Measurements from ENCODE around the gene LCLAT1. TPM values are rescaled to one million over a fixed set of nuclear protein-coding genes. Genes with fewer than 3 reads are reported as not detected.
A peak's percentile ranks its signal among the peaks of the same experiment; 100 is the strongest.

Gene LCLAT1
- total RNA-seq, 4 donors from 2014 or later = 0.88 to 116 (median 33.3) TPM

DNA sequence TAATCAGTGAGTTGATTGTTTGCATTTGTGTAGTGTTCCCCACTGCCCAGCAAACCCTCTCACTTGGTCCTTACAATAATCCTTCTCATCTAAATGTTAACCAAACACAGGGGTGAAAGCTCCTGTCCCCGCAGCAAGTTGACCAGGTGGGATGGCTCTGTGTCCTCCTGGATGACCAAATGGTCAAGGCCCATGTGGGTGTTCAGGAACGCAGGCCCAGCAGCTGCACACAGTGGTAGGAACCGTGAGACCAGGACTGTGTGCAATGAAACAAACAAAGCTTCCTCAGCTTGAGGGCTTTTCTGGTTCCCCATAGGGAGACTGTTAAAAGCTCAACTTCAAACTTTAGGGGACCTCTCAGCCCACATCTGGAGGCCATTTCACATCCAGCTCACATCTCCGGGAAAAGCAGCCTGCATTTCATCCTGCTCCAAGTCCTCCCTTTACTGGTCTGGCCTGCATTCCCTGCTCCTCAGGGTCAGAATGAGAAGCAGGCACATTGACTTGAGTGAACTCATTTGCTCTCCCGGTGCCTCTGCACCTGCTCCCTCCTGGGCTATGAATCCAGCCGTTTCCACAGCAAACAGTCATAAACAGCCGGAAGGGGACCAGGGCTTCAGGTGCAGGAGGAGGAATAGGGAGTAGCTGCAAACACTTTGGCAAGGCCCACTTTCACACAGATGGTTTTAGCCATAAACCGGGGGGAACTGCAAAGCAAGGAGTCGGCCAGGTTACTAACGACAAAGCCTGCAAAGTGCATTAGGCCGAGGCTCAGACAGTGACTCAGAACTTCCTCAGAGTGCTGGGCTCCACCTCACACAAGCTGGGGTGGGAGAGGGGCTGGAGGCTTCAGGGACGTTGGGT lies 215.5 kb downstream of the LCLAT1 start:
- no peaks in the 10 kb centered on the region for H3K9me3 ChIP-seq
- no peak overlapping the region for H3K27ac ChIP-seq
- H3K4me1 ChIP-seq = peaks cover 0 to 3% of the 10 kb centered on the region in 2 donors
- no peak overlapping the region for H3K4me3 ChIP-seq
- intact Hi-C loops (cut with DNase I; ENCODE audit: low total_unique reads) = no loop called here
- DNase-seq = peak in 1 of 2 donors; percentile 25
- H3K27me3 ChIP-seq = no peaks in the 10 kb centered on the region
- H3K36me3 ChIP-seq = no peaks in the 10 kb centered on the region
- TF ChIP-seq, protein P1, sequence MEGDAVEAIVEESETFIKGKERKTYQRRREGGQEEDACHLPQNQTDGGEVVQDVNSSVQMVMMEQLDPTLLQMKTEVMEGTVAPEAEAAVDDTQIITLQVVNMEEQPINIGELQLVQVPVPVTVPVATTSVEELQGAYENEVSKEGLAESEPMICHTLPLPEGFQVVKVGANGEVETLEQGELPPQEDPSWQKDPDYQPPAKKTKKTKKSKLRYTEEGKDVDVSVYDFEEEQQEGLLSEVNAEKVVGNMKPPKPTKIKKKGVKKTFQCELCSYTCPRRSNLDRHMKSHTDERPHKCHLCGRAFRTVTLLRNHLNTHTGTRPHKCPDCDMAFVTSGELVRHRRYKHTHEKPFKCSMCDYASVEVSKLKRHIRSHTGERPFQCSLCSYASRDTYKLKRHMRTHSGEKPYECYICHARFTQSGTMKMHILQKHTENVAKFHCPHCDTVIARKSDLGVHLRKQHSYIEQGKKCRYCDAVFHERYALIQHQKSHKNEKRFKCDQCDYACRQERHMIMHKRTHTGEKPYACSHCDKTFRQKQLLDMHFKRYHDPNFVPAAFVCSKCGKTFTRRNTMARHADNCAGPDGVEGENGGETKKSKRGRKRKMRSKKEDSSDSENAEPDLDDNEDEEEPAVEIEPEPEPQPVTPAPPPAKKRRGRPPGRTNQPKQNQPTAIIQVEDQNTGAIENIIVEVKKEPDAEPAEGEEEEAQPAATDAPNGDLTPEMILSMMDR (IDR thresholded peaks at IDR 0.05) = no peak
- no peak for TF ChIP-seq POLR2A (IDR thresholded peaks at IDR 0.05)

DNA sequence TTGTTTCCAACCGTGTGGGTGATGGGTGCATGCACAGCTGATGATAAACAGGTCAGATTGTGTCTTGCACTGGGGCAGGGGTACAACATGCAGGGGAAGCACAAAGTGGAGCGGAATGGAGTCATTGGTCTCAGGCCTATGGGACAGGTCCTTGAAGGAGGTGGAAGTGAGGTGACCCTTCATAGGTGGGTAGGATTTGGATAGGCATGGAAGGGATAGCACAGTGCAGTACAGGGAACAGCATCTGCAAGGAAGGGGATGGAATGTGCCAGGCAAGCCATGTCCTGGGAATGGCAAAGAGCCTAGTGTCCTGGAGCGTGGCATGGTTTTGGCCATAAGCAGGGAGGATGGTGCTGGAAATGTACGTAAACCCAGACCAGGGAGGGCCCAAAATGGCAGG lies 216.3 kb downstream of the LCLAT1 start:
- H3K27me3 ChIP-seq = no peaks in the 10 kb centered on the region
- TF ChIP-seq, protein P1 (IDR thresholded peaks at IDR 0.05) = no peak
- no peak for TF ChIP-seq POLR2A (IDR thresholded peaks at IDR 0.05)
- peaks cover 0 to 3% of the 10 kb centered on the region in 2 donors for H3K4me1 ChIP-seq
- H3K36me3 ChIP-seq = no peaks in the 10 kb centered on the region
- no peak overlapping the region for H3K4me3 ChIP-seq
- intact Hi-C loops (cut with DNase I; ENCODE audit: low total_unique reads) = no loop called here
- H3K27ac ChIP-seq = no peak overlapping the region
- DNase-seq = no peak
- no peaks in the 10 kb centered on the region for H3K9me3 ChIP-seq

DNA sequence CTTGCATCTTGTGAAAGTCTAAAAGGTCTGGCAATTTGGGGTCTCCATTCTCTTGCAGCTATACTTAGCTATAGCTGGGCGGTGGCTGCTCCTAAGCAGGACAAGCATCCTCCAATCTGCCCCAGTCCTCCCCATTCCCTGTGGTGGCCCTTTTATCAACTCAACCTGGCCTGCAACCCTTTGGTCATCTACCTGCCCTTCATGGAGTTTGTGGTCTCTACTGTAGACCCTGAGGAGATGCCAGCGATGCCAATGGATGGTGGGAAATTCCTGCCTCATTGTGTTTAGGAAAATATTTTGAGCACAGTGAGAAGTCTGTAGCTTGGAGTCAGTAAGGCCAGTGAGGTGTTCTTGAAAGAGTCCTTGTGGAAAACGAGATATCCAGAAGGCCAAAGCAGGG lies 216.8 kb downstream of the LCLAT1 start:
- H3K27ac ChIP-seq = no peak overlapping the region
- H3K36me3 ChIP-seq = no peaks in the 10 kb centered on the region
- peaks cover 0 to 3% of the 10 kb centered on the region in 2 donors for H3K4me1 ChIP-seq
- DNase-seq = no peak
- H3K4me3 ChIP-seq = no peak overlapping the region
- TF ChIP-seq POLR2A (IDR thresholded peaks at IDR 0.05) = no peak
- TF ChIP-seq, protein P1 (IDR thresholded peaks at IDR 0.05) = no peak
- H3K27me3 ChIP-seq = no peaks in the 10 kb centered on the region
- H3K9me3 ChIP-seq = no peaks in the 10 kb centered on the region
- intact Hi-C loops (cut with DNase I; ENCODE audit: low total_unique reads) = no loop called here

DNA sequence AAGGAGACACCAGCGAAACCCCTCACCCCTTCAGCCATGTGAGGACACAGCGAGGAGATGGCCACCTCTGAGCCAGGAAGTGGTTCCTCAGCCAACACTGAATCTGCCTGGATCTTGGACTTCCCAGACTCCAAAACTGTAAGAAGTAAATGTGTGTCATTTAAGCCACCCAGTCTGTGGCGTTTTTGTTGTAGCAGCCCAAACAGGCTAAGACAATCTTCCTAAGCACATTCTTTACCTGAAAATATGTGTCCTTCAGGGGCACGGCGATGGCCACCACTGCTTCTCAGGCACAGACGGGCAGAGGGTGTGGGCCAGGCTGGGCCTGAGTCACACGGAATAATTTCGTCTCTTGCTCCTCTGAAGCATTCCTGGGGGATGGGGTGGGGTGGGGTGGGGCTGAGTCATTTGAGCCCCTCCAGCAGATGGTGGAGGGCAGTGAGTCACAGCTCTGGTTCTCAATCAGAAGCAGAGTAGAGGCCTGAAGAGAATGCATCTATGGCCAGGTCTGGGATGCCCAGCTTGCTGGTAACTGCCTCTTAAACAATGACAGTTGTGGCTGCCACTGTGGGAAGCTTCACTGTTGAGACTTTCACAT lies 217.8 kb downstream of the LCLAT1 start:
- DNase-seq = no peak
- Histone ChIP-seq H3K36me3 (no peaks in the 10 kb centered on the region), H3K4me3 (no peak overlapping the region), H3K27me3 (no peaks in the 10 kb centered on the region), H3K9me3 (peaks cover 0 to 8% of the 10 kb centered on the region in 2 donors), H3K4me1 (peaks cover 0 to 3% of the 10 kb centered on the region in 2 donors), H3K27ac (peak overlapping the region; percentile 70 to 78)
- TF ChIP-seq, protein P1 (IDR thresholded peaks at IDR 0.05) = no peak
- TF ChIP-seq POLR2A (IDR thresholded peaks at IDR 0.05) = no peak
- intact Hi-C loops (cut with DNase I; ENCODE audit: low total_unique reads) = no loop called here

DNA sequence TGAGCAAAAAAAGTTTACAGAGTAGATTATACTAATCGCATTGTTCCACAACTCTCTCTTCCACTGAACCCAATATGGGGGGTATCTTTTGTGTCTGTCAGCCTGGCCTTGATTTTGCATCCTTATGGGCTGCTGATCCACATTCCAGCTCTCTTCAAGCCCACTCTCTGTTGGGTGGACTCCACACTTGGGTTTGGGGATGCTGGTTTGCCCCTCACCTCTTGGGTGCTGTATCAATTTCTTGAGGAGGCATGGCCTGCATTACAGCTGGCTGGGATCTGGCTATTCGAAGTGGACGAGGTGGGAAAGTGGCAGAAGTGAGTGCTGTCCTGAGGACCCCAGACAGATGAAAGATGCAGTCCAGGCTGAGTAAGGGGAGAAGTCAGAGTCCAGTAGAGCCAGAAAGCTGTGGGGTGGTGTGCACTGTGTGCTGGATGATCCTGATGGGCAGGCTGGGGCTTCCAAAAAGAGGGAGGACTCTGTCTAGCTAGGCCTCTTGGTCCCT lies 218.8 kb downstream of the LCLAT1 start:
- no peak for TF ChIP-seq POLR2A (IDR thresholded peaks at IDR 0.05)
- TF ChIP-seq, protein P1 (IDR thresholded peaks at IDR 0.05) = no peak
- intact Hi-C loops (cut with DNase I; ENCODE audit: low total_unique reads) = no loop called here
- Histone ChIP-seq H3K4me3 (no peak overlapping the region), H3K27ac (peak overlapping the region; percentile 70 to 78), H3K36me3 (no peaks in the 10 kb centered on the region), H3K27me3 (no peaks in the 10 kb centered on the region), H3K4me1 (peaks cover 0 to 3% of the 10 kb centered on the region in 2 donors), H3K9me3 (peaks cover 0 to 12% of the 10 kb centered on the region in 2 donors)
- DNase-seq = no peak

Measured in uterus (tissue), 4 donors.